Heart right ventricle (tissue), 16 donors: ENCODE data around the gene ANO10. TPM values are rescaled to one million over a fixed set of nuclear protein-coding genes. Genes with fewer than 3 reads are reported as not detected.
"Not testable (repeated sequence)": the region's sequence is repeated elsewhere in the genome, so short reads cannot be mapped to it uniquely, and the experiment has no call there.

Experiments
- ATAC-seq, 8 donors: fragments of 200-7000 bp; cut with Tn5 transposase; one replicate each; pipeline ENCODE4 v1.9.1; 2020; ENCODE audit warnings: mild to moderate bottlenecking in 8 of 8, moderate library complexity in 8 of 8, moderate number of reproducible peaks in 1 of 8
- DNase-seq, 2 donors: peaks; one replicate each; pipeline ENCODE4 v3.0.0-alpha.2; 2020
- H3K27ac ChIP-seq, 10 donors: fragments of 200-600 bp; sonication (generic) in 2 of 10; one replicate each; pipeline versions ENCODE4 v1.5.0 to v1.8.0; 2020 to 2022; ENCODE audit warnings: mild to moderate bottlenecking in 3 of 10
- H3K27me3 ChIP-seq, 7 donors: fragments of 200-600 bp; one replicate each; pipeline ENCODE4 v1.8.0; 2021 to 2022; ENCODE audit warnings: mild to moderate bottlenecking in 2 of 7
- H3K36me3 ChIP-seq, 9 donors: fragments of 200-600 bp; sonication (generic) in 1 of 9; one replicate each; pipeline versions ENCODE4 v1.5.0 to v1.8.0; 2020 to 2022; ENCODE audit warnings: mild to moderate bottlenecking in 2 of 9
- H3K4me1 ChIP-seq, 9 donors: fragments of 200-600 bp; sonication (generic) in 1 of 9; one replicate each; pipeline versions ENCODE4 v1.5.0 to v1.8.0; 2020 to 2022; ENCODE audit warnings: mild to moderate bottlenecking in 4 of 9
- H3K4me3 ChIP-seq, 10 donors: fragments of 200-600 bp; sonication (generic) in 2 of 10; one replicate each; pipeline versions ENCODE4 v1.5.0 to v1.8.0; 2020 to 2022; ENCODE audit warnings: mild to moderate bottlenecking in 7 of 10, moderate library complexity in 2 of 10
- H3K9me3 ChIP-seq, 11 donors: fragments of 200-600 bp in 10 of 11; sonication (generic) in 2 of 11; one replicate each; pipeline versions ENCODE4 v1.5.0 to v1.8.0; 2013 to 2022; ENCODE audit warnings: mild to moderate bottlenecking in 2 of 11, control low read depth in 1 of 11, moderate library complexity in 1 of 11
- CTCF ChIP-seq, 9 donors: fragments of 200-600 bp; sonication (generic) in 2 of 9; IDR thresholded peaks; one replicate each; pipeline versions ENCODE4 v1.5.0 to v1.8.0; 2021 to 2022; ENCODE audit warnings: antibody characterized with exemption in 9 of 9, mild to moderate bottlenecking in 5 of 9, moderate library complexity in 1 of 9
- WGBS, 2 donors: extraction: QIAGEN DNeasy Blood & Tissue Kit; methylation state at CpG; one replicate each; pipeline ENCODE4 v1.1.7; 2013; ENCODE audit warnings: inconsistent platforms in 1 of 2; 5-methylcytosine and 5-hydroxymethylcytosine counted together
- intact Hi-C, 10 donors: fragments of 100-400 bp; cut with DNase I; formaldehyde crosslinking; loops; one replicate each; pipeline versions ENCODE4 v1.11.1 to v1.14.2; 2022
- polyA plus RNA-seq, 2 donors: library from polyadenylated mRNA; stranded (reverse); fragments of 200-250 nt; gene quantifications; one replicate each; pipeline ENCODE4 v1.2.3, GENCODE V29; 2013
- total RNA-seq, 10 donors: library from RNA; stranded (reverse); fragmentation: NEBNext Ultra II Directional in 3 of 10; extraction: Animal tissue kit (Norgen Biotek cat#: 25700) in 3 of 10; gene quantifications; one replicate each; pipeline versions ENCODE4 v1.2.1 to v1.2.4, GENCODE V29; 2021 to 2023
- donor health status: Arrhythmogenic right ventricular cardiomyopathy.
- donor health status: ischemic (EF 13 %, LVEDD 7.1; RV severe dilation, severe dysfunction).
- donor health status: healthy with polysubstance abuse.
- donor health status: DM: no; HTN: yes; CAD: no.
- donor health status: DM: no; HTN: no; CAD: no.
- donor health status: ischemic (EF 25% LVEDD 6.9; RV normal size, moderate dysfunction).
- donor health status: ischemic (EF 25% LVEDD 5.7; RV mildly dilated, moderate dysfunction).
- donor health status: healthy.
- donor health status: DM: yes; HTN: yes; CAD: no.
- donor health status: Ischemic cardiomyopathy.
- donor health status: ischemic (EF 35%, LVEDD 5.7; RV mildly dilated, moderate dysfunction).
- donor health status: nonischemic (EF 11% LVEDD 7.7; RV severe dilation, severe dysfunction).
- donor health status: DM: yes; HTN: yes; CAD: no.
- donor health status: PGD.
- donor health status: ischemic (EF 29% LVEDD 5.4; RV normal size, mild dysfunction).
- donor health status: nonischemic (EF 23%, LVEDD 6.1; RV moderate dilation, normal function).

ANO10 gene
- total and polyA plus RNA-seq, 12 donors = 7.1 to 24.2 (median 13.3) TPM

- no peaks in the 10 kb centered on the region for H3K27me3 ChIP-seq
- peaks cover 0 to 5% (median 0%) of the 10 kb centered on the region in 9 donors for H3K4me1 ChIP-seq
- DNase-seq (no peak), ATAC-seq (no peak)
- H3K36me3 ChIP-seq = peaks cover 0 to 29% (median 0%) of the 10 kb centered on the region in 9 donors
- 90 to 94% methylated on average over 1 of the region's 1 CpG for WGBS, 2 donors
- no peak overlapping the region for H3K27ac ChIP-seq
- no peak overlapping the region for H3K4me3 ChIP-seq
- no peak for TF ChIP-seq CTCF (IDR thresholded peaks at IDR 0.05)
- peaks cover 0 to 24% (median 13%) of the 10 kb centered on the region in 11 donors for H3K9me3 ChIP-seq
- intact Hi-C loops = no loop called here
Observed at GRCh38 chr3:43521941-43522340, 99.9 kb downstream of the ANO10 start.

DNA sequence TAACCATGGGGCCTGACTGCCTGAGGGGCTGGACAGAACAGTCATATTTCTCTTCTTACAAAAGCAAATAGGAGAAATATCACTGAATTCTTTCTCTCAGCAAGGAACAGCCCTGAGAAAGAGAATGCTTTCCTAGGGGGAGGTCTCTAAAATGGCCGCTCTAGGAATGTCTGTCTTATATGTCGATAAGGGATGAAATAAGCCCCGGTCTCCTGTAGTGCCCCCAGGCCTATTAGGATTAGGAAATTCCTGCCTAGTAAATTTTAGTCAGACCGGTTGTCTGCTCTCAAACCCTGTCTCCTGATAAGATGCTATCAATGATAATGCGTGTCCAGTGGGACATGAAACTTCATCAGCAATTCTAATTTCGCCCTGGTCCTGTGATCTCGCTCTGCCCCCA lies 103.3 kb downstream of the ANO10 start:
- 95% methylated on average over 7 of the region's 7 CpGs for WGBS, 2 donors
- DNase-seq = not testable (repeated sequence)

DNA sequence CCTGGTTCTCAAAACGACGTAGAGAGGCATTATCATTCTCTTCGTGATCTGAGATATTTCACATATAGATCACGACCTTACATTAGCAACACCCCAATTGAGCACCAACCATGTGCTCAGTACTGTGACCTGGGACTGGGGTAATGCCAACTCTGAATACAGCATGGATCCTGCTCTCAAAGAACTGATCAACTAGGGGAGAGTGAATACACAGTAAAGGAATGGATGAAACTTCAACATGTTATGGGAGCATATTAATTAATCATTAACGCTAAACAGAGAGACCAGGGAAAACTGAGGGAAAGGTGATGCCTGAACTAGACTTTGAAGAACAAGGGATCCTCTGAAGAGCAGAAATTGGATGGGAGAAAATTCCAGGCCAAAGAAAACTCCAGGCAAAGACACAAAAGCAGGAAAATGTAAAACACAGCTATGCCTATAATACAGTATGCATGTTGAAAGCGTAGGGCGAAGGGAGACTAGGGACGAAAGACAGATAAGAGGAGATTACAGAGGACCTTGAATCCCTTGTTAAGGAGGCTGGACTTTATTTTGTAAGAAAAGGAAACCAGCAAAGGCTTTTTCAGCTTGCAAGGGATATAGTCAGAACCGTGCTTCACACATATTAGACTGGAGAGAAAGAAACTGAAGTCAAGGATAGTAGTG lies 105.7 kb downstream of the ANO10 start:
- Histone ChIP-seq H3K4me3 (no peak overlapping the region), H3K27ac (no peak overlapping the region), H3K4me1 (no peaks in the 10 kb centered on the region), H3K27me3 (no peaks in the 10 kb centered on the region), H3K36me3 (peaks cover 0 to 25% (median 0%) of the 10 kb centered on the region in 9 donors), H3K9me3 (peaks cover 0 to 24% (median 13%) of the 10 kb centered on the region in 11 donors)
- no peak for TF ChIP-seq CTCF (IDR thresholded peaks at IDR 0.05)
- DNase-seq (no peak), ATAC-seq (no peak)
- intact Hi-C loops = loop anchor here in 1 of 10 donors (10.0 kb wide), 1 partner anchor 541 kb away; the partner anchor contains the start of gene GASK1A
- 89% methylated on average over 9 of the region's 9 CpGs for WGBS, 2 donors

More for the DNA sequence above, 103.3 kb downstream of the ANO10 start:
- H3K4me1 ChIP-seq, H3K27ac ChIP-seq, H3K27me3 ChIP-seq, ATAC-seq, H3K4me3 ChIP-seq: not testable (repeated sequence)
- intact Hi-C loops = loop anchor here in 1 of 10 donors (10.0 kb wide), 1 partner anchor 544 kb away; the partner anchor contains the start of gene GASK1A
- peaks cover 0 to 24% (median 13%) of the 10 kb centered on the region in 11 donors for H3K9me3 ChIP-seq
- H3K36me3 ChIP-seq = peaks cover 0 to 29% (median 0%) of the 10 kb centered on the region in 9 donors

DNA sequence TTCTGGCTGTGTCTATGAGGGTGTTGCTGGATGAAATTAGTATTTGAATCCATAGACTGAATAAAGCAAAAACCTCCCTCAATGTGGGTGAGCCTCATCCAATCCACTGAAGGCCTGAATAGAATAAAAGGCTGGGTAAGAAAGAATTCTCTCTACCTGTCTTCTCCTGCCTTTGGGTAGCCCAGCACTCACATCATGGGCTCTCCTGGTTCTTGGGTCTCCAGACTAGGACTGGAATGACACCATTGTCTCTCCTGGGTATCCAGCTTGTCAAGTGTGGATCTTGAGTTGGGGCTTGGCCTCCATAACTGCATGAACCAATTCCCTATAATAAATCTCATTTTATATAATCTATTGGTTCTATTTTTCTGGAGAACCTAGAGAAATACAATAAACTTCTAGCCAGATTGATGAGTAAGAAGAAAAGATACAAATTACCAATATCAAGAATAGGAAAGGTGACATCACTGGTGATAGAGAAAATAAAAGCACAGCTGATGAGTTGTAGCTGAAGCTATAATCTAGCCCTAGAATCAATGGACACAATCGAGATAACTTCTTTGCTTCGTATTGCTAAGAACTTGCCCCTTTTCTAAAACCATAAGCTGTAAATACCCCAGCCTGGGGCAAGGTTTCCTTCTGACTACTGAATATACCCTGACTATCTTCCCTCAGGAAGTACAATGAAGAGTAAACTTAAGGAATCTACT lies 106.4 kb downstream of the ANO10 start:
- no peak overlapping the region for H3K27ac ChIP-seq
- DNase-seq (no peak), ATAC-seq (no peak)
- intact Hi-C loops = loop anchor here in 1 of 10 donors (10.0 kb wide), 1 partner anchor 541 kb away; the partner anchor contains the start of gene GASK1A
- no peaks in the 10 kb centered on the region for H3K4me1 ChIP-seq
- peaks cover 0 to 24% (median 13%) of the 10 kb centered on the region in 11 donors for H3K9me3 ChIP-seq
- no peak for TF ChIP-seq CTCF (IDR thresholded peaks at IDR 0.05)
- 93 to 95% methylated on average over 2 of the region's 2 CpGs for WGBS, 2 donors
- H3K36me3 ChIP-seq = peaks cover 0 to 18% (median 0%) of the 10 kb centered on the region in 9 donors
- H3K4me3 ChIP-seq = no peak overlapping the region
- no peaks in the 10 kb centered on the region for H3K27me3 ChIP-seq
